PC-9 (cell line): ENCODE data around the gene OR1Q1.

Source experiments
- EZH2 ChIP-seq: fragments of 200-600 bp; sonication (generic); IDR thresholded peaks from 2 replicates; pipeline ENCODE4 v1.8.0; 2017; ENCODE audit warnings: antibody characterized with exemption, low read depth
- TF ChIP-seq, protein P1 (sequence below): fragments of 200-600 bp; sonication (generic); conservative IDR thresholded peaks from 2 replicates; pipeline ENCODE4 v1.6.1; 2017; ENCODE audit warnings: mixed run types, antibody characterized with exemption, mild to moderate bottlenecking, moderate library complexity

DNA sequence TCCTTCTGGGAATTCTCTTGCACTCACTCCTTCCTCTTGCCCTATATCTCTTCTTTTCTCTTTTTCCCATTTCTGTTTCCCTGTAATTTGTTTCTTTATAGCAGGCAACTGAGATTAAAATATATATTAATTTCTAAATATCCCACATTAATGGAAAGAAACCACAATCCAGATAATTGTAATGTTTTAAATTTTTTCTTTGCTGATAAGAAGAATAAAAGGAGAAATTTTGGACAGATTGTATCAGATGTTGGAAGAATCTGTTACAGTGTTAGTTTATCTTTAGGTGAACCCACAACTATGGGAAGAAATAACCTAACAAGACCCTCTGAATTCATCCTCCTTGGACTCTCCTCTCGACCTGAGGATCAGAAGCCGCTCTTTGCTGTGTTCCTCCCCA lies 46.9 kb downstream of the OR1Q1 start, which contains the start of gene OR1L1:
- TF ChIP-seq, protein P1, sequence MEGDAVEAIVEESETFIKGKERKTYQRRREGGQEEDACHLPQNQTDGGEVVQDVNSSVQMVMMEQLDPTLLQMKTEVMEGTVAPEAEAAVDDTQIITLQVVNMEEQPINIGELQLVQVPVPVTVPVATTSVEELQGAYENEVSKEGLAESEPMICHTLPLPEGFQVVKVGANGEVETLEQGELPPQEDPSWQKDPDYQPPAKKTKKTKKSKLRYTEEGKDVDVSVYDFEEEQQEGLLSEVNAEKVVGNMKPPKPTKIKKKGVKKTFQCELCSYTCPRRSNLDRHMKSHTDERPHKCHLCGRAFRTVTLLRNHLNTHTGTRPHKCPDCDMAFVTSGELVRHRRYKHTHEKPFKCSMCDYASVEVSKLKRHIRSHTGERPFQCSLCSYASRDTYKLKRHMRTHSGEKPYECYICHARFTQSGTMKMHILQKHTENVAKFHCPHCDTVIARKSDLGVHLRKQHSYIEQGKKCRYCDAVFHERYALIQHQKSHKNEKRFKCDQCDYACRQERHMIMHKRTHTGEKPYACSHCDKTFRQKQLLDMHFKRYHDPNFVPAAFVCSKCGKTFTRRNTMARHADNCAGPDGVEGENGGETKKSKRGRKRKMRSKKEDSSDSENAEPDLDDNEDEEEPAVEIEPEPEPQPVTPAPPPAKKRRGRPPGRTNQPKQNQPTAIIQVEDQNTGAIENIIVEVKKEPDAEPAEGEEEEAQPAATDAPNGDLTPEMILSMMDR: no peak
- no peak for TF ChIP-seq EZH2
